HepG2 (cell line): ENCODE measurements around the gene HSPB9. TPM values are rescaled to one million over a fixed set of nuclear protein-coding genes. Genes with fewer than 3 reads are reported as not detected.
A peak's percentile ranks its signal among the peaks of the same experiment; 100 is the strongest.

Source experiments
- ATAC-seq: fragments of 200-7000 bp; cut with Tn5 transposase; 3 replicates; pipeline ENCODE4 v1.9.1; 2020; ENCODE audit warnings: mild to moderate bottlenecking, moderate library complexity
- BruUV-seq: library from RNA; stranded (reverse); fragments of 400-500 nt; replicated peaks from 2 replicates; lab custom pipeline; 2021; lab: Mats Ljungman, UMichigan
- CTCF ChIA-PET: fragments of 300-600 bp; formaldehyde crosslinking; extraction: SDS; loops from one replicate; lab custom pipeline; 2021; ENCODE audit warnings: low total read pairs, inconsistent platforms, low intra/inter-chr PET ratio; lab: Yijun Ruan, JAX
- POLR2A ChIA-PET: fragments of 350-600 bp; sonication (Branson Sonifier 250); formaldehyde crosslinking; loops from one replicate; lab custom pipeline; 2020; ENCODE audit warnings: antibody characterized with exemption, inconsistent platforms; lab: Yijun Ruan, JAX
- DNase-seq: peaks from one replicate; pipeline ENCODE4 v3.0.0-alpha.2; 2015; ENCODE audit warnings: low spot score
- FAIRE-seq: peaks from 3 replicates; lab custom pipeline; 2011; peaks lifted over from hg19 to GRCh38; lab: Jason Lieb, UNC
- H2AFZ ChIP-seq: one replicate; pipeline ENCODE4 v1.6.1; 2011; ENCODE audit warnings: low read length, inconsistent platforms
- H3K27ac ChIP-seq: fragments of 300-600 bp; 3 replicates; pipeline ENCODE4 v1.8.0; 2011; ENCODE audit warnings: mixed run types, mild to moderate bottlenecking, mixed read lengths, low read length, inconsistent platforms; ENCODE audit not compliant: insufficient read depth; ENCODE audit errors: extremely low read length
- H3K27me3 ChIP-seq, 2 experiments: fragments of 200-600 bp in 1 of 2; 2 replicates in 1 of 2; 3 replicates in 1 of 2; pipeline versions ENCODE4 v1.6.0 to v1.8.0; 2011; ENCODE audit warnings: low read length in 2 of 2, mild to moderate bottlenecking in 2 of 2, moderate library complexity in 2 of 2, inconsistent platforms in 1 of 2; ENCODE audit not compliant: insufficient read depth in 2 of 2, control insufficient read depth in 1 of 2
- H3K36me3 ChIP-seq, 2 experiments: fragments of 200-600 bp in 1 of 2; replicated peaks in 1 of 2; 2 replicates in 1 of 2; 3 replicates in 1 of 2; pipeline versions ENCODE4 v1.5.1 to v1.8.0; 2011; ENCODE audit warnings: low read length in 2 of 2, inconsistent platforms in 1 of 2; ENCODE audit not compliant: insufficient read depth in 2 of 2, control insufficient read depth in 1 of 2
- H3K4me1 ChIP-seq: 2 replicates; pipeline ENCODE4 v1.5.1; 2012; ENCODE audit warnings: low read length, inconsistent platforms; ENCODE audit not compliant: insufficient read depth
- H3K4me2 ChIP-seq: 2 replicates; pipeline ENCODE4 v1.6.0; 2011; ENCODE audit warnings: low read depth, low read length, inconsistent platforms
- H3K4me3 ChIP-seq, 3 experiments: fragments of 200-600 bp in 1 of 3; sonication (generic), shearing (Covaris generic) in 1 of 3; replicated peaks in 1 of 3; 2 replicates each; pipeline ENCODE4 v1.5.1; 2011 to 2016; ENCODE audit warnings: low read length in 3 of 3, inconsistent platforms in 2 of 3, low read depth in 2 of 3, mild to moderate bottlenecking in 2 of 3, control low read depth in 1 of 3, mixed read lengths in 1 of 3; ENCODE audit not compliant: insufficient read depth in 1 of 3
- H3K79me2 ChIP-seq: one replicate; pipeline ENCODE4 v1.6.1; 2011; ENCODE audit warnings: low read length, inconsistent platforms; ENCODE audit not compliant: insufficient read depth
- H3K9ac ChIP-seq: 2 replicates; pipeline ENCODE4 v1.6.0; 2011; ENCODE audit warnings: mild to moderate bottlenecking, low read depth, low read length, inconsistent platforms; ENCODE audit not compliant: insufficient read depth
- H3K9me3 ChIP-seq: 2 replicates; pipeline ENCODE4 v1.5.1; 2012; ENCODE audit warnings: mild to moderate bottlenecking, low read length
- H4K20me1 ChIP-seq: 2 replicates; pipeline ENCODE4 v1.6.0; 2011; ENCODE audit warnings: inconsistent platforms, mild to moderate bottlenecking, low read length, moderate library complexity; ENCODE audit not compliant: insufficient read depth
- HNRNPUL1 ChIP-seq: fragments of 200-400 bp; formaldehyde crosslinking; IDR thresholded peaks from 2 replicates; pipeline ENCODE4 v1.6.1; 2017; ENCODE audit warnings: low read depth, mild to moderate bottlenecking, low read length, moderate library complexity
- MTERF4 ChIP-seq: sonication (generic); formaldehyde crosslinking; IDR thresholded peaks from 2 replicates; pipeline ENCODE4 v1.8.0; 2023; ENCODE audit warnings: mild to moderate bottlenecking, missing genetic modification reagents
- TCF12 ChIP-seq, 2 experiments: fragments of 450-650 bp in 1 of 2; sonication (generic) in 1 of 2; formaldehyde crosslinking in 1 of 2; IDR thresholded peaks; 2 replicates each; pipeline versions ENCODE4 v1.6.1 to v1.8.0; 2017 to 2022; ENCODE audit warnings: antibody characterized with exemption in 1 of 2, mild to moderate bottlenecking in 1 of 2, missing genetic modification reagents in 1 of 2, moderate library complexity in 1 of 2
- ZNF501 ChIP-seq: sonication (generic); formaldehyde crosslinking; IDR thresholded peaks from 2 replicates; pipeline ENCODE4 v1.5.1; 2020; ENCODE audit warnings: mild to moderate bottlenecking, moderate library complexity, missing genetic modification reagents
- ZNF552 ChIP-seq: sonication (generic); formaldehyde crosslinking; IDR thresholded peaks from 2 replicates; pipeline ENCODE4 v1.9.0; 2022; ENCODE audit warnings: missing genetic modification reagents, mild to moderate bottlenecking, borderline replicate concordance
- ZNF563 ChIP-seq: sonication (generic); formaldehyde crosslinking; IDR thresholded peaks from 2 replicates; pipeline ENCODE4 v1.8.0; 2022; ENCODE audit warnings: mild to moderate bottlenecking, moderate library complexity, missing genetic modification reagents
- ZNF616 ChIP-seq: sonication (generic); formaldehyde crosslinking; IDR thresholded peaks from 2 replicates; pipeline ENCODE4 v1.5.0; 2020; ENCODE audit warnings: low read depth, mild to moderate bottlenecking, missing genetic modification reagents
- ZNF772 ChIP-seq: sonication (generic); formaldehyde crosslinking; IDR thresholded peaks from 2 replicates; pipeline ENCODE4 v1.5.0; 2020; ENCODE audit warnings: mild to moderate bottlenecking, missing genetic modification reagents
- WGBS: methylation state at CpG from one replicate; pipeline ENCODE4 v1.1.6; 2017; ENCODE audit warnings: low lambda C conversion rate; 5-methylcytosine and 5-hydroxymethylcytosine counted together
- in situ Hi-C: cut with HindIII; loops from 2 replicates; pipeline ENCODE4 v1.10.0; 2017; ENCODE audit warnings: low pct_unique_long_range_greater_than_20kb; ENCODE audit not compliant: extremely low pct_ligation_motif_present
- intact Hi-C: fragments of 100-400 bp; cut with micrococcal nuclease; formaldehyde crosslinking; loops from one replicate; pipeline ENCODE4 v1.10.0; 2022; ENCODE audit not compliant: unreplicated experiment
- polyA plus RNA-seq, 8 experiments: library from polyadenylated mRNA; depleted of rRNA in 3 of 8; stranded (reverse) in 7 of 8; unstranded in 1 of 8; fragments of >200 nt; fragmentation: Illumina TruSeq in 4 of 8; extraction: Trizol in 4 of 8; gene quantifications; 2 replicates each; pipeline versions ENCODE4 v1.2.1 to v1.2.3, GENCODE V29; 2011 to 2016; ENCODE audit warnings: low read depth in 4 of 8, missing spikeins in 1 of 8, mixed read lengths in 1 of 8; ENCODE audit not compliant: insufficient read depth in 1 of 8
- total RNA-seq, 5 experiments: library from RNA; depleted of rRNA; stranded (reverse); fragments of >200 nt; fragmentation: Illumina TruSeq; extraction: Trizol; gene quantifications; 2 replicates each; pipeline ENCODE4 v1.2.3, GENCODE V29; 2016; ENCODE audit warnings: low read depth in 1 of 5

HSPB9 gene
- total and polyA plus RNA-seq, 2 of the 13 experiments (the other 11 are each of a cell fraction or from before 2014, with no cell fraction given): 0.05 to 0.24 TPM

- H3K4me2 ChIP-seq: peak overlapping the region; percentile 46
- POLR2A ChIA-PET: no interaction called here
Observed at GRCh38 chr17:42155614-42156045, 33.0 kb downstream of the HSPB9 start.

More at GRCh38 chr17:42155614-42156045, 33.0 kb downstream of the HSPB9 start:
- DNase-seq (no peak), FAIRE-seq (no peak), ATAC-seq (no peak)
- WGBS: 77% methylated on average over 17 of the region's 17 CpGs
- CTCF ChIA-PET: no interaction called here
- no peak overlapping the region for H2AFZ ChIP-seq
- peaks cover 1 to 8% of the 10 kb centered on the region in 2 experiments; a peak in 2 of 5 replicates for H3K36me3 ChIP-seq
- TF ChIP-seq ZNF616 (CRISPR knock-in tag) (0 out of 2 replicates have a peak, but pooled peaks have one; percentile 44), ZNF563 (peak; percentile 63; the same call in 1 of the 2 replicates), HNRNPUL1 (no peak), ZNF772 (CRISPR knock-in tag) (0 out of 2 replicates have a peak, but pooled peaks have one; percentile 20), MTERF4 (CRISPR knock-in tag) (0 out of 2 replicates have a peak, but pooled peaks have one; percentile 35), ZNF552 (CRISPR knock-in tag) (no peak), ZNF501 (CRISPR knock-in tag) (0 out of 2 replicates have a peak, but pooled peaks have one; percentile 6), TCF12 (IDR thresholded peaks at IDR 0.05) (no peak), TCF12 (CRISPR knock-in tag; IDR thresholded peaks at IDR 0.05) (peak; percentile 32; the same call in 1 of the 2 replicates)
- H3K4me3 ChIP-seq: peak overlapping the region in 1 of 3 experiments; percentile 39; a peak in 1 of 6 replicates
- H3K27ac ChIP-seq: no peak overlapping the region
- peaks cover 38% of the 10 kb centered on the region for H3K79me2 ChIP-seq
- BruUV-seq: no TSS peak
- no peak overlapping the region for H3K9ac ChIP-seq
- no peaks in the 10 kb centered on the region for H3K9me3 ChIP-seq
- in situ Hi-C loops (no loop called here), intact Hi-C loops (loop anchor here (5.0 kb wide), 1 partner anchor 33 kb away; the partner anchor contains the start of genes HSPB9 and KAT2A)
- peaks cover 56% of the 10 kb centered on the region for H3K4me1 ChIP-seq
- peaks cover 5% of the 10 kb centered on the region; the same call in 1 of the 2 replicates for H4K20me1 ChIP-seq
- no peaks in the 10 kb centered on the region; a peak in 1 of 5 replicates for H3K27me3 ChIP-seq
